Nephron progenitor cell (in vitro differentiated cells): ENCODE data around the gene NMT1.

ENCODE experiments used
- DNase-seq: peaks from one replicate; pipeline ENCODE4 v3.0.0; 2021
- H3K27ac Mint-ChIP-seq: 2 replicates; pipeline ENCODE4 v1.8.0; 2021; ENCODE audit warnings: mild to moderate bottlenecking, moderate library complexity, mixed read lengths
- H3K27me3 Mint-ChIP-seq: 2 replicates; pipeline ENCODE4 v1.8.0; 2021; ENCODE audit warnings: mild to moderate bottlenecking, low read depth, mixed read lengths; ENCODE audit not compliant: poor library complexity
- H3K36me3 Mint-ChIP-seq: 2 replicates; pipeline ENCODE4 v1.8.0; 2021; ENCODE audit warnings: low read depth, mixed read lengths
- H3K4me1 Mint-ChIP-seq: 2 replicates; pipeline ENCODE4 v1.8.0; 2021; ENCODE audit warnings: mixed read lengths
- H3K4me3 Mint-ChIP-seq: 2 replicates; pipeline ENCODE4 v1.8.0; 2021; ENCODE audit warnings: mild to moderate bottlenecking, moderate library complexity, mixed read lengths
- H3K9me3 Mint-ChIP-seq: 2 replicates; pipeline ENCODE4 v1.8.0; 2021; ENCODE audit warnings: mild to moderate bottlenecking, moderate library complexity, mixed read lengths
- CTCF ChIP-seq: fragments of 200-600 bp; sonication (generic); IDR thresholded peaks from 2 replicates; pipeline ENCODE4 v1.5.0; 2021; ENCODE audit warnings: antibody characterized with exemption

Gene NMT1

GRCh38 chr17:45116434-45117016, 55.4 kb downstream of the NMT1 start:
- Mint-ChIP-seq H3K27ac (peak overlapping the region; percentile 21), H3K4me1 (peaks cover 69% of the 10 kb centered on the region), H3K4me3 (no peak overlapping the region), H3K36me3 (no peaks in the 10 kb centered on the region), H3K9me3 (no peaks in the 10 kb centered on the region), H3K27me3 (no peaks in the 10 kb centered on the region)
- TF ChIP-seq CTCF: no peak
- no peak for DNase-seq

GRCh38 chr17:45117334-45117733, 56.2 kb downstream of the NMT1 start:
- no peak for TF ChIP-seq CTCF
- no peaks in the 10 kb centered on the region for H3K36me3 Mint-ChIP-seq
- no peak overlapping the region for H3K4me3 Mint-ChIP-seq
- H3K27me3 Mint-ChIP-seq: no peaks in the 10 kb centered on the region
- peaks cover 69% of the 10 kb centered on the region for H3K4me1 Mint-ChIP-seq
- peak overlapping the region; percentile 69 for H3K27ac Mint-ChIP-seq
- no peak for DNase-seq
- no peaks in the 10 kb centered on the region for H3K9me3 Mint-ChIP-seq

- Mint-ChIP-seq H3K9me3 (no peaks in the 10 kb centered on the region), H3K27me3 (no peaks in the 10 kb centered on the region), H3K4me3 (no peak overlapping the region), H3K27ac (no peak overlapping the region), H3K36me3 (no peaks in the 10 kb centered on the region), H3K4me1 (peaks cover 74% of the 10 kb centered on the region)
- DNase-seq: no peak
- TF ChIP-seq CTCF: no peak
Observed at GRCh38 chr17:45117848-45118646, 56.9 kb downstream of the NMT1 start.

GRCh38 chr17:45118691-45119090, 57.6 kb downstream of the NMT1 start:
- H3K27me3 Mint-ChIP-seq: no peaks in the 10 kb centered on the region
- no peaks in the 10 kb centered on the region for H3K9me3 Mint-ChIP-seq
- DNase-seq: no peak
- no peaks in the 10 kb centered on the region for H3K36me3 Mint-ChIP-seq
- TF ChIP-seq CTCF: no peak
- no peak overlapping the region for H3K4me3 Mint-ChIP-seq
- H3K27ac Mint-ChIP-seq: no peak overlapping the region
- peaks cover 73% of the 10 kb centered on the region for H3K4me1 Mint-ChIP-seq

- Mint-ChIP-seq H3K9me3 (no peaks in the 10 kb centered on the region), H3K4me1 (peaks cover 67% of the 10 kb centered on the region), H3K27me3 (no peaks in the 10 kb centered on the region), H3K36me3 (no peaks in the 10 kb centered on the region), H3K27ac (peak overlapping the region; percentile 64), H3K4me3 (no peak overlapping the region)
- DNase-seq: no peak
- TF ChIP-seq CTCF: no peak
Observed at GRCh38 chr17:45119964-45120363, 58.8 kb downstream of the NMT1 start.

GRCh38 chr17:45120558-45120957, 59.4 kb downstream of the NMT1 start:
- no peak for TF ChIP-seq CTCF
- Mint-ChIP-seq H3K27me3 (no peaks in the 10 kb centered on the region), H3K4me3 (no peak overlapping the region), H3K9me3 (no peaks in the 10 kb centered on the region), H3K36me3 (no peaks in the 10 kb centered on the region), H3K4me1 (peaks cover 61% of the 10 kb centered on the region), H3K27ac (no peak overlapping the region)
- DNase-seq: no peak
